GM23248 (cell line): ENCODE results near the gene ALK.

Source experiments
- EZH2 ChIP-seq: fragments of 200-600 bp; sonication (generic); IDR thresholded peaks from 2 replicates; pipeline ENCODE4 v1.6.1; 2018; ENCODE audit warnings: antibody characterized with exemption, mild to moderate bottlenecking; ENCODE audit not compliant: insufficient read depth, poor library complexity, severe bottlenecking
- EZH2phosphoT487 ChIP-seq: fragments of 200-600 bp; sonication (generic); IDR thresholded peaks from 2 replicates; pipeline ENCODE4 v1.6.1; 2018; ENCODE audit warnings: antibody characterized with exemption, moderate library complexity, mild to moderate bottlenecking, low read depth; ENCODE audit not compliant: insufficient read depth

DNA sequence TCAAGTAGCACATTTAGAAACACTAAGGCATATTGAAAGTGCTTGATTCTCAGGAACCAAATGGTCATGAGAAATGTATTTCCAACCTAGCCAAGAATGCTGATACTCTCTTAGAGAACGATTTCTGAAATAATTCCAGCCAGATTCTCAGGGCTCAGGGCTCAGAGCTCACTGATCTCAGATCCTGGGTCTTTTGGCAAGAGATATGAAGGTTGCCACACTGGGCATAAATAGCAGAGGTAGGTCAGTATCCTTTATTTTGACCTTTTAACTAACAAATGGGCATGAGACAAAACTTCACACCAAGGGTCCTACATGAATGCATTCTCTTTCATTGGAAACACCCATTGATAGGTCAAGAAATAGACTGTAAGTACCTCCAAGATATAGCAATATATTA is 364.1 kb downstream of the ALK start:
- TF ChIP-seq EZH2, result no peak
- no peak for TF ChIP-seq EZH2phosphoT487
